Fibroblast of the aortic adventitia (primary cell): ENCODE results near the gene KIFC3. TPM values are rescaled to one million over a fixed set of nuclear protein-coding genes. Genes with fewer than 3 reads are reported as not detected.

Experiments used
- DNase-seq: peaks from one replicate; pipeline ENCODE4 v3.0.0-alpha.2; 2010; ENCODE audit warnings: low read depth
- H3K4me3 ChIP-seq: 2 replicates; pipeline ENCODE4 v1.5.1; 2011; ENCODE audit warnings: low read depth, mild to moderate bottlenecking, control low read depth, low read length, moderate library complexity
- total RNA-seq: library from RNA; depleted of rRNA; stranded (reverse); fragments of >200 nt; gene quantifications from 2 replicates; pipeline ENCODE4 v1.2.3, GENCODE V29; 2012; ENCODE audit warnings: low replicate concordance
- TF ChIP-seq, protein P1 (sequence below): IDR thresholded peaks from 2 replicates; pipeline ENCODE4 v1.5.1; 2011; ENCODE audit warnings: mild to moderate bottlenecking, low read length, control low read depth, inconsistent platforms; ENCODE audit not compliant: insufficient read depth

KIFC3 gene
- total RNA-seq, 1 donor, result 32.8 TPM

DNA sequence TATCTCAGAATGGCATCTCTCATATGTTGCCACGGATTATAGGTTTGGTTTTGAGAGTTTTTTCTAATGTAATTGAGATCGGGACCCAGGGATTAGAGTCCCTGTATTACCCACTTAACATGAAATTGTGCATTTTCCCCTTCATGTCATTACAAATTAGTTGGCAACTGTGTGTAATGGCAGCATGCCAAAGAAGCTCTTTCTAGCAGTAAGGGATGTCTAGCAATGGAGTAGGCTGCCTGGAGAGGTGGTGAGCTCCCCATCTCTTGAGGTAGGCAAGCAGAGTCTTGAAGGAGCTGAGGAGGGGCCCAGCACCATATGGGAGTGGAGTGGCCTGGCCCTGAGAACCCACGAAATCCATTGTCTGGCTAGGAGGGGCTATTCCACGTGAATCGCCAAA lies 76.7 kb downstream of the KIFC3 start:
- no peak overlapping the region for H3K4me3 ChIP-seq
- DNase-seq, result no peak
- TF ChIP-seq, protein P1, sequence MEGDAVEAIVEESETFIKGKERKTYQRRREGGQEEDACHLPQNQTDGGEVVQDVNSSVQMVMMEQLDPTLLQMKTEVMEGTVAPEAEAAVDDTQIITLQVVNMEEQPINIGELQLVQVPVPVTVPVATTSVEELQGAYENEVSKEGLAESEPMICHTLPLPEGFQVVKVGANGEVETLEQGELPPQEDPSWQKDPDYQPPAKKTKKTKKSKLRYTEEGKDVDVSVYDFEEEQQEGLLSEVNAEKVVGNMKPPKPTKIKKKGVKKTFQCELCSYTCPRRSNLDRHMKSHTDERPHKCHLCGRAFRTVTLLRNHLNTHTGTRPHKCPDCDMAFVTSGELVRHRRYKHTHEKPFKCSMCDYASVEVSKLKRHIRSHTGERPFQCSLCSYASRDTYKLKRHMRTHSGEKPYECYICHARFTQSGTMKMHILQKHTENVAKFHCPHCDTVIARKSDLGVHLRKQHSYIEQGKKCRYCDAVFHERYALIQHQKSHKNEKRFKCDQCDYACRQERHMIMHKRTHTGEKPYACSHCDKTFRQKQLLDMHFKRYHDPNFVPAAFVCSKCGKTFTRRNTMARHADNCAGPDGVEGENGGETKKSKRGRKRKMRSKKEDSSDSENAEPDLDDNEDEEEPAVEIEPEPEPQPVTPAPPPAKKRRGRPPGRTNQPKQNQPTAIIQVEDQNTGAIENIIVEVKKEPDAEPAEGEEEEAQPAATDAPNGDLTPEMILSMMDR, result no peak

DNA sequence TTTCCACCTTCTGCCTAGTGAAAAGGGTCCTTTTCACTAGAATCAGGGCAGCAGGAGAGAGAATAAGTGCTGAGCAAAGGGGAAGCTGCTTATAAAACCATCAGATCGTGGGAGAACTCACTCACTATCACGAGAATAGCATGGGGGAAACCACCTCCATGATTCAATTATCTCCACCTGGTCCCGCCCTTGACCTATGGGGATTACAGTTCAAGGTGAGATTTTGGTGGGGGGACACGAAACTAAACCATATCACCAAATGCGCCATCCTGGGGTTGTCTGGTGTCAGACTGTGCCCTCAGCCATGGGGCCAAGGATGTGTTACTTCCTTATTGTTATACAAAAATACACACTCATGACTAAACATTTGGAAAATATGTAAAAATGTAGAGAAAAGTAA lies 77.1 kb downstream of the KIFC3 start:
- no peak for DNase-seq
- no peak overlapping the region for H3K4me3 ChIP-seq
- TF ChIP-seq, protein P1, result no peak

DNA sequence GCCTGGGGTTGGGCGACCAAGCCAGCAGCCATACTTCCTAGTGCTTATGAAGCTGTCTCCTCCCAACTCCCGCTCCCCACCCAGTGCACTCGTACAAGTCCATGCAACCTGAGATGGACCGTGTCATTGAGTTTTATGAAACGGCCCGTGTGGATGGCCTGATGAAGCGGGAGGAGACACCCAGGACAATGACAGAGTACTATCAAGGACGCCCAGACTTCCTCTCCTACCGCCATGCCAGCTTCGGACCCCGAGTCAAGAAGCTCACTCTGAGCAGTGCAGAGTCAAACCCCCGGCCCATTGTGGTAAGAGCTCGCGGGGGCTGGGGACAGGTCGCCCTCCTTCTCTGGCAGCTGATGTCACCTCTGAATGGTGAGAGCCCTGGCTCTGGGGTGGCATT lies 77.8 kb downstream of the KIFC3 start:
- TF ChIP-seq, protein P1, result no peak
- DNase-seq, result no peak
- no peak overlapping the region for H3K4me3 ChIP-seq

DNA sequence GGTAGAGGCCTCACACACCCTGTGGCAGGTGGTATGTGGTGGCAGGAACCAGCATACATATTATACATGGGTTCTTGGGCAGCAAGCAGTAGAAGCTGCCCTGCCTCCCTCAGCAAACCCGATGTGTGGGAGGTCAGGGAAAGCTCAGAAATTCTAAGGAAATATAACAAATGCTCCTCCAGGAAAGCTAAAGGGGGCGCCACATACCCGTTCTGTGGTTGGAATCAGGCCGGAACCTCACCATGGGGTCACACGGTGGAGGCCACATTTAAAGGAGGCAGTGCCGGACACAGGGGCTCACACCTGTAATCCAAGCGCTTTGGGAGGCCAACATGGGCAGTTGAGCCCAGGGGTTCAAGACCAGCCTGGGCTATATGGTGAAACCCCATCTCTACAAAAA lies 79.1 kb downstream of the KIFC3 start:
- no peak overlapping the region for H3K4me3 ChIP-seq
- DNase-seq, result no peak
- TF ChIP-seq, protein P1, result no peak

DNA sequence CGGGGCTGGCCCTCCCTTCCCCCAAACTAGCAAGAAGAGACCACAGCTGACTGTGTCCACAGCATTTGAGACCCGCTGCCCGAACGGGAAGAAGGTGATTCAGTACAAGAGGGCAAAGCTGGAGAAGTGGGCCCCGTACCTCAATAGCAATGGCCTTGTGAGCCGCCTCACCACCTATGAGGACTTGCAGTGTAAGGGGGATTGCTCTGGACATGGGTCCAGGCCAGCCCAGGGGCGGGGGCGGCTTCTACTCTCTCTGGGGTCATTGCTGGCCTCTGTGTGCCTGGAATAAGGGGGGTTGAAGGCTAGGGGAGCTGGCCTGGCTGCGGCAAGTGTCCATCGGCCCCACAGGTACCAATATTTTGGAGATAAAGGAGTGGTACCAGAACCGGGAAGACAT lies 79.6 kb downstream of the KIFC3 start:
- no peak for DNase-seq
- H3K4me3 ChIP-seq, result no peak overlapping the region
- TF ChIP-seq, protein P1, result no peak

DNA sequence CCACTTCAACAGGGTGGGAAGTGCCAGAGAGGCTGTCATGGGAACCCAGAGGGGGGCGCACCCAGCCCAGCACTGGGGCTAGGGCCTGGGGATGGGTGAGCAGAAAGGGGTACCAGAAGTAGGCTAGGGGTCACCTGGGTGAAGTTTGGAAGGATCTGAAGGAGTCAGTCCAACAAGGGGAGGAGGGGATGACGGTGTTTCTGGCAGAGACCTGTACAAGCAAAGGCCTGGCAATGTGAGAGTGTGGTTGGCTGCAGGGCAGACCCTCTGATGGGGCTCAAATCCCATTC lies 80.1 kb downstream of the KIFC3 start:
- TF ChIP-seq, protein P1, result no peak
- no peak overlapping the region for H3K4me3 ChIP-seq
- no peak for DNase-seq

DNA sequence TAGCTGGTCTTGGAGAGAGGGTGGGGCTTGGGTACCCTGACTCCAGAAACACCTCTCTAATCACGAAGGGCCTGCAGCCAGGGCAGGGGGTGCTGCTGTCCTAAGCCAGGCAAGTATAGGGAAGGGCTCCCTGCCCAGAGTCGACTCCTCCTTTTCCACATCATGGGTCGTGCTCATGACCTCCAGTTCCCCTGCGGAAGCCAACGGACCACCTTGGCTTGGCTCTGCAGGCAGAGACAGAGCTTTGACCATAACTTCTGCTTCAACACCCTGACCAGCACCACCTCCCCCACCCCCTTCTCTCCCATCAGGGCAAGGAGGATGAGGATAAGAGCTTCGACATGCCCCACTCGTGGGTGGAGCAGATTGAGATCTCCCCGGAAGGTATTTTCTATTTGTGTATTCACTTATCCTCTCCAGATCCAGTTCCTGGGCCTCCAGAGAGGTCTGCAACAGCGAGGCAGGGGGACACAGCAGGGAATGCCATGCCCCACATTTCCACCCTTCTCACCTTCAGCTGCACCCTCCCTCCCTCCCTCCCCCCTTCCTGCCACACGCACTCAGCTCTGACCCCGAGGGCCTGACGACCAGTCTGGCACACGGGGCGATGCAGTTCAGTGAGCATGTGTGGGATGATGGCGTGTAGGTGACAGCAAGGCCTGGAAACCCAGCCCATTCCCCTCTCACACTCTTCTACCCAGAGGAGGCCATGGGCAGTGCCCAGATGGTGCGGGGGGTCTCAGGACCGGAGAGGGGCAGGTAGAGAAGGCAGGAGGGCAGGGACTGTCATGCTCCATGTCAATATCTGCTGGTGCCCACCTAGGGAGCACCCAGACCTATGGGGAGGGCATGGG lies 80.7 kb downstream of the KIFC3 start:
- TF ChIP-seq, protein P1, result no peak
- H3K4me3 ChIP-seq, result no peak overlapping the region
- DNase-seq, result no peak
